ENCODE measurements around the gene IPO13. TPM values are rescaled to one million over a fixed set of nuclear protein-coding genes. Genes with fewer than 3 reads are reported as not detected.

The IPO13 gene
- total and polyA plus RNA-seq, 3 donors from 2014 or later, result 67.3 to 138 (median 77.0) TPM

GRCh38 chr1:43901196-43901961, 45.4 kb upstream of the IPO13 start:
- TF ChIP-seq CTCF (IDR thresholded peaks at IDR 0.05), result no peak
- TF ChIP-seq POLR2A (IDR thresholded peaks at IDR 0.05), result no peak
- H3K9me3 ChIP-seq, result no peaks in the 10 kb centered on the region
- H3K4me1 ChIP-seq, result peaks cover 5% of the 10 kb centered on the region
- no peak for DNase-seq
- WGBS, 2 donors, result 66% methylated on average over 6 to 7 of the region's 7 CpGs
- no peaks in the 10 kb centered on the region for H3K36me3 ChIP-seq (ENCODE audit: low read depth, missing control alignments)
- intact Hi-C loops (cut with DNase I; ENCODE audit: low total_unique reads), result no loop called here
- no peak overlapping the region for H3K4me3 ChIP-seq
- no peaks in the 10 kb centered on the region for H3K27me3 ChIP-seq
- no peak overlapping the region for H3K27ac ChIP-seq

- Histone ChIP-seq H3K27ac (no peak overlapping the region), H3K4me1 (peaks cover 5% of the 10 kb centered on the region), H3K36me3 (ENCODE audit: low read depth, missing control alignments) (no peaks in the 10 kb centered on the region), H3K9me3 (no peaks in the 10 kb centered on the region), H3K4me3 (no peak overlapping the region), H3K27me3 (no peaks in the 10 kb centered on the region)
- DNase-seq, result no peak
- TF ChIP-seq POLR2A (IDR thresholded peaks at IDR 0.05), result no peak
- no peak for TF ChIP-seq CTCF (IDR thresholded peaks at IDR 0.05)
- intact Hi-C loops (cut with DNase I; ENCODE audit: low total_unique reads), result no loop called here
- 77 to 79% methylated on average over 3 to 4 of the region's 4 CpGs for WGBS, 2 donors
Observed at GRCh38 chr1:43902058-43902831, 44.5 kb upstream of the IPO13 start.

- Histone ChIP-seq H3K9me3 (no peaks in the 10 kb centered on the region), H3K4me1 (peaks cover 5% of the 10 kb centered on the region), H3K27me3 (no peaks in the 10 kb centered on the region), H3K36me3 (ENCODE audit: low read depth, missing control alignments) (no peaks in the 10 kb centered on the region), H3K4me3 (no peak overlapping the region), H3K27ac (no peak overlapping the region)
- TF ChIP-seq CTCF (IDR thresholded peaks at IDR 0.05), result no peak
- no peak for DNase-seq
- WGBS, 2 donors, result 52 to 81% methylated on average over 7 of the region's 7 CpGs
- intact Hi-C loops (cut with DNase I; ENCODE audit: low total_unique reads), result no loop called here
Observed at GRCh38 chr1:43904660-43905551, 41.8 kb upstream of the IPO13 start.

- no peaks in the 10 kb centered on the region for H3K9me3 ChIP-seq
- H3K27me3 ChIP-seq, result no peaks in the 10 kb centered on the region
- intact Hi-C loops (cut with DNase I; ENCODE audit: low total_unique reads), result no loop called here
- no peak for DNase-seq
- H3K36me3 ChIP-seq (ENCODE audit: low read depth, missing control alignments), result no peaks in the 10 kb centered on the region
- H3K4me3 ChIP-seq, result no peak overlapping the region
- 95 to 97% methylated on average over 2 of the region's 2 CpGs for WGBS, 2 donors
- H3K27ac ChIP-seq, result no peak overlapping the region
- no peak for TF ChIP-seq CTCF (IDR thresholded peaks at IDR 0.05)
- TF ChIP-seq POLR2A (IDR thresholded peaks at IDR 0.05), result no peak
- H3K4me1 ChIP-seq, result peaks cover 12% of the 10 kb centered on the region
Observed at GRCh38 chr1:43908226-43908625, 38.5 kb upstream of the IPO13 start.
